NCI-H2196 treated with DMSO at 0.1 percent for 48 hours (cell line): ENCODE measurements around the gene ATP10A.

ENCODE experiments used
- DNase-seq: peaks from one replicate; lab custom pipeline; 2025; ENCODE audit not compliant: unreplicated experiment; lab: John Stamatoyannopoulos, UW

Gene ATP10A

DNA sequence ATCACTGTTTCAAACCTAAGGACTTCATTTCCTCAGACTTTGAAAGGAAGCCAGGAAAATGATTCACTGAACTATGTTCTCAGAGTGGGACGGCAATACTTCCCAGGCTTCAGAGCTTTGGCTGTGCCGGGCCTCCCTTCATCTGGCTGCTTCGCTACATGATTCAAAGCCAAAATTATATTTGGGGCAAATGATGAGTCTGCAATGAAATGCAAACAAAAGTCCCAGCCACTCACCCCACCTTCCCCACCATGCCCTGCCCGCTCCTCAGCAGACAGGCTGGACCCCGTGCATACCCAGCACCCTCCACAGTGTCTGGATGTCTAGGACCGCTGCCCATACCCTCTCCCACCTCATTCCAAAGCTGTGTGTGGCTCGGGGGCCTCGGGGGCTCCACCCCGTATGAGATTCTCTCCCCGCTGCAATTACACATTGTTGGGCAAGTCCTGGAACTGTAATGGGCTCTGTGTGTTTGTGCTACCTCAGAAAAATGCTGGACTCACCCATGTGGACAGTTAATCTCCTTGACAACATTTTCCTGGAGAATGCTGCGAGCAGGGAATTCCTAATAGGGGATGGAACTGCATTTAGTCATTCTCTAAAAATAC, 32.2 kb downstream of the ATP10A start:
- no peak for DNase-seq

DNA sequence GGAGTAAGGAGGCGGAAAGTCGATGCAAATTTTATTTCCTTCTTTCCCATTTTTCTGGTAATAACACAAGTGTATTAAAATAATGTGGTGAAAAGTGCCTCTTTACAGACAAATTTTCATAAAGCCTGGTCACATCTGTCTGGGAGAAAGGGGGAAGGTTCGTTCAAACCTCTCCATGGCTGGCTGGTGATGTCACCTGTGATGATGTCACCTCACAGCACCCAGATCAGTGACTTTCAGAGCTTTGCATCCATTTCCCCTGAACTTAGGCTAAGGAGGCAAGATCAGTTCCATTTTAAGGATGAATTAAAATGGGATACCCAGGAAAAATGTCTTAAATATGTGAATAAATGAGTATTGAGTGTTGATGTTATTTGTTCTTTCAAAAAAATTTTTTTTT, 34.1 kb downstream of the ATP10A start:
- DNase-seq, result no peak

DNA sequence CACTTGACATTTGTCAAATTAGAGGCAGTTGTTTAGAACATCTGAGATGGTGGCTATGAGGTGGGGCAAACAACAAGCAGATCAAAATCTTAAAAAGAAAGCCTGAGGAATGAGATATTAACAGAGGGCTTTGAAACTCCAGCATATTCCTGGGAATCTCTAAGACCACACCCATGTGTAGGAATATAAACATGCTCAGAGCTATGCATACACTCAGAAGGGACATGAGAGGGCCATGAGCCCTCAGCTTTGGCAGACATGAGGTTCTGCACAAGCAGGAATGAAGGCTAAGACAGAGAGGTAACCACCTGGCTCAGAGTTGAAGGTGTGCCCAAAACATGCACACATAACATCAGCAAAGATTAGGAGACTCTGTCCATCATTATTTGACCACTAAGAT, 37.9 kb downstream of the ATP10A start:
- no peak for DNase-seq

DNA sequence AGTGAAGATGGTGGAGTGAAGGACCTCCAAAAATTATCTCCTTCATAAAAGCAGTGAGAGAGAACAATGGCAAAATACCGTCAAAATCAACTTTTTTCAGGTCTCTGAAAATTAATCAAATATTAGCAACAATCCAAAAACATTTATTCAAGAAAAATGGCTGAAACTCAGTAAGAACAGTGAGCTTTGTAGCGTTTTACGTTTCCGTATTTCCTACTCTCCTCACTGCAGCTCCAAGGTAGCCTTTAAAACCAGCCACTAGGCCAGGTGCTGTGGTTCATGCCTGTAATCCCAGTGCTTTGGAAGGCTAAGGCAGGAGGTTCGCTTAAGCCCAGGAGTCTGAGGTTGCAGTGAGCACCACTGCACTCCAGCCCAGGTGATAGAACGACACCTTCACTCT, 38.5 kb downstream of the ATP10A start:
- no peak for DNase-seq

DNA sequence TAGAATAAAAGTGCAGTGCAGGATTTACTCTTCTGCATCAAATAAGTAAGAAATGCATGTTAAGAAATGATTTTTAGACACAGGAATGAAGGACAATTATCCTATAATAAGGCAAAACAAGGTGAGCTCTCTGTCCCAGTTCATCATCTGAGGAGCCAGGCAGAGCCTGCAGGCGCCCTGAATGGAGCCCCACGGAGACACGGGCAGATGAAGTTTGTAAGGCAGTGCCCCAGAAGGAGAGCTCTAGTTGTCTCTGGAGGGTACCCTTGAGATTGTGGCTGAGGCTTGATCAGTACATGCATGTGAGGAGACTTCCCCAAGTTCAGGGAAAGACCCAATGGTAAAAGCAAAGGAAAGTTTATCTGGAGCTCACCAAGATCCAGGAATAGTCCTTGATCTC, 50.3 kb downstream of the ATP10A start:
- DNase-seq, result no peak

DNA sequence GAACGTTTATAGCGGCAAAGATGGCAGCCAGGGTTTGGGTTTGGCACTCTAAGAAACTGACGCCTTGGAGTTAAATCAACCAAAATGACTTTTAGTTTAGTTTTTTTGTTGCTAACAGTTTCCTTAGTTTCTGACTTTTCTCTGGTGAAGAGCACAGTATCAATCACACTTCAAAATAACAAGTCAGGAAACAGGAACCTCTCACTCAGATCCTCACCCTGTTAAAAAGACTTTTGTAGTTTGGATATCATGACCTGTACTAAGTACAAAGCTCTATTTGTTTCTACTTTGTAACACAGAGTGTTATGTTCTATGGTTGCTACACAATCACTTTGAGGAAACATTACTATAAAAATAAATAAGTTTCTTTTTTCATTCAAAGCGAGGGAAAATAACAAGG, 51.1 kb downstream of the ATP10A start:
- no peak for DNase-seq

DNA sequence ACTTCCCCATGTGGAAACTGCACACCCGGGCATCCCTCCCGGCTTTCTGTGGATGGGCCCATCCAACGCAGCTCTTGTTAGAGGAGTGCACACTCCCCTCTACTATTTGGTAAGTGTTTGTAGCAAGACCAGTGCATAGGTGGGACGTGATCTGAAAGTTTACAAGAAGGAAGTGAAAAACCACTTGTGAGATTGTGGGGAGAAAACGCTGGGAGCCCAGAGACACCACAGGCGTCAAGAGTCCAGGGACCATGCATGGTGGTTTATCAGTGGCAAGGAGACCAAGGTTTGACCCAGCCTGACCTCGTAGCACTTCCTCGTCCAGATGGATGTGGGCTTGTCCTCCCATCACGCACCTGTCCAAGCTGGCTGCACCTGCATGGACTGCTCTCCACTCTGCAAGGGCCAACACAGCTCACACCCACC, 51.6 kb downstream of the ATP10A start:
- no peak for DNase-seq

DNA sequence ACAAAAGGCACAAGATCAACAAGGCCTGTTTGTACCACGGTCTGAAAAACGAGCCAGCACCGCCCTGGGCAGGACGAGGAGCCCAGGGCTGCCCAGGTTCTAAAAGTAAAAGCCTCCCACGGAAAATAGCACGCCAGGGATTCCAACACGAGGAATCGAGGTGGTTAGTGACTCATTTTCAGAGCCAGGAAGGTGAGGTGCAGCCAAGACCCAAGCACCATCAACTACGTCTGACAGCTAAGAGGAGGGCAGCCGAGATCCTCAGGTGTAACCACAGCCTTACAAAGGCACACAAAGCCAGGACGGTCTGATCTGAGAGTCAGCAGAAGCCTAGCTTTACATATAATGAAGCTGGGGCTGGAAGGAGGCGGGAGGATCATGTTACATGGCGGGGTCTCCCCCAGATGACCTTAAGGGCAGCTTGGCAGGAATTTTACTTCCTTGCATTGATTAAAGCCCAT, 52.5 kb downstream of the ATP10A start:
- no peak for DNase-seq

DNA sequence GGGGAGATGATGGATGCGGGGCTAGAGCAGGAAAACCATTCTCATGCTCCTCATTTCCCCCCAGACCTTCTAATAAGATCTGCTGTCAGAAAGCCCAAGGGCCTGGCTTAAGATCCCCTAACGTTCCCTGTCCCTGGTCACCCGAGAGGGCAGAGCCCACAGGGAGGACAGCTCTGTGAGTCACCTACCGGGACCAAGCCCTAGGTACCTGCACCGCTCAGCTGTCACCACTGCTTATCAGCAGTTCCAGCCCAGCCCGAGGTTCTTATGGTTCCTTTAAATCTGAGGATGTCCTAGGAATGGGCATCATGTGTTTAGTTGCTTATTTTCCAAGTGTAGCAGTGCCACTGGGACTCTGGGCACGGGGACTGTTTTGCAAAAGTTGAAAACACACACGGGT, 53.0 kb downstream of the ATP10A start:
- DNase-seq, result no peak

DNA sequence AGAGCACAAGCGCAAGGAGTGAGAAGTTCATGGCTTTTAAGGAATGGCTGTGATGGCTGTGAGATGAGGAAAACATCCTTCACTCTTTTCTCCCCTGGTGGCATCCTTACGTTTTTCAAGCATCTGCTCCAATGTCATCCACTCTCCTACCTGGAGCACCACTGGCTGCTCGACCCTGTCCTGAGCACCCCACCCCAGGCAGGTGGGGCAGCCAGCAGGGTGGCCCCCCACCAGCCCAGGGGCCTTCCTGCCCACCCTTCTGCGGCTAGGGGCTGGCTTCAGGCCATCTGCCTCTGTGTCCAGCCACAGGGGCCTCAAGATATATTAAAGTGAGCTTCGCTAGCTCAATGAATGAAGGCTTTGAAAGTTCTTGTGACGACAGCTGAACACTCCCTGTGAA, 56.1 kb downstream of the ATP10A start:
- DNase-seq, result no peak

DNA sequence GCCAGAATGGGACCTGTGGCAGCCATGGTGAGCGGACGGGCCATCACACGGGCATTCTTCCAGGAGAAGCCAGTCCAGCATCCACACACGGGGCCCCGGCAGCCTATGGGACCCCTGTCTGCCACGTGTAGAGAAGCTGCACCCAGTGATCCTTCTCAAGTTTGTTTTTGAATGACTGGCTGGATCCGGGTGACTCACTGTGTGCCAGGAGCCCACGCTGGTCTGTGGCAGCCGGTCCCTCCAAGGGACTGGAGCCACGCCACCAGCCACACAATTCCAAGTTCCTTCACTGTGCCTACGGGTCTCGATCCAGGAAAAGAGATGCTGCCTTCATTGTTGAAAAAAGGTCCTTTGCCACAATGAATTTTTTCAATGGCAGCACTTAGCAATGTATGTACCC, 58.1 kb downstream of the ATP10A start:
- no peak for DNase-seq

DNA sequence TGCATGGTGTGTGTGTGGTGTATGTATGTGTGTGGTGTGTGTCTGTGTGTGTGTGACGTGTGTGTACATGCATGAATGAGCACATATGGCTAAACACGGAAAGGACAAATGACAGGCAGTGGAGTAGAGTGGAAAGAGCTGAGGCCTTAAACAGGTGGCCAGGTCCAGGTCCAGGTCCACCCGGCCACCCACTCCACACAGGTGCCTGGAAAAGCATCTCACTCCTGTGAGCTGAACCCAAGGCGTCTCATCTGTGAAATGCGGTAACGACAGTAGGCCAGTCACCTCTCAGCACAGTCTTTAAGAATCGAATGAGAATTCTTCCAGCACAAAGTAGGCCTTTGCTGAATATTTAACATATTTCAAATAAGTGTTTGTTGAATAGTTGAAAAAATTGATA, 58.7 kb downstream of the ATP10A start:
- DNase-seq, result no peak

DNA sequence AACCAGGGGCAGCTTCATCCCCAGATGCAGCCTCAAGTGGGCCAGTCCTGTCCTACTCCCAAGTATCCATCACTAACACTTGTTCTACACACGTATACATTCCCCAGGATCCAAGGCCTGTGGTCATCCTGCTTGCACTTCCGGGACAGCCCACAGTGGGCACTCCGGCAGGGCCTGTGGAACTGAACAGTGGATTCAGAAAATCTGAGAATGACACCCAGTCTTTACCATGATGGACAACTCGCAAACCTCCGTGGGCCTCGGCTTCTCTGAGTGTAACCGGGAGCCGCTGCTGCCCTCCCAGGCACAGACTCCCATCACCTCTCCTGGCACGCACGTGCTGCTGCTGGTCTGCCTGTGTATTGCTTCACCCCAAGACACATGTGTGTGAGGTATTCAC, 59.6 kb downstream of the ATP10A start:
- DNase-seq, result no peak

DNA sequence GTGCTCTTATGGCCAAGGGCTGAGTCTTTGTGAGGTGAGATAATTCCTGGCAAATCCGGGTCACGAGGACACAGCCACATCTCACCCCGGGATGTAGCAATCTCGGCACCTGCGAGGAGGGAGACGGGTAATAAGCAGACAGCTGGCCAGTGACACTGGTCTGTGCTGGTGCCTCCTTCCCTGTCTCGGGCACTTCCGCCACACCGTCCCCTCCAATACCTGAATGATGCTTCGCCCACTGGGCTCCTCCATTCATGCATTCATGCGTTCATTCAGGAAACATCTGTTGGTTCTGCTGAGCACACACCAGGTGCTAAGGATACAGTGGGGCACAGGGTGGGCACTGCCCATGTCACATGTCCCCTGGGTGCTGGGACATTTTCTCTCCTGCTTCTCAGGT, 60.1 kb downstream of the ATP10A start:
- DNase-seq, result no peak

DNA sequence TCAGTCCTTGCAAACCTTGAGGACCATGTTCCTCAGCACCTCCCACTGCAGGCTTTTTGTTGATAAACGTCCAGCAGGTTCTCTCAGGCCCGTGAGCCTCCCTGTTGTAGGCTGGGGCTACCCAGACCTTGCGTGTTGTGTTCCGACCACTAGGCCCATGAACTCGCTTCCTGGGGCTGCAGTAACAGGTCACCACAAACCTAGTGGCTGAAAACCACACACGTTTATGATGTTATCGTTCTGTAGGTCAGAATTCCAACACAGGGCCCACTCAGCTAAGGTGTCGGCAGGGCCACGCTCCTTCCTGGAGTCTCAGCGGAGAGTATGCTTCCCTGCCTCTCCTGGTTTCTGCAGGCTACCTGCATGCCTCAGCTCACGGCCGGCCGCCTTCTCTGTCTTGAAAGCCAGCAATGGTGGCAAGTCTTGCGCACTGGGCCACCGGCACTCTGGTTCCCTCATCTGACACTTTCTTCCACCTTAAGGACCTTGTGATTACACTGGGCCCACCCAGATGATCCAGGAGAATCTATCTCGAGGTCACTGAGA, 60.8 kb downstream of the ATP10A start:
- DNase-seq, result no peak

DNA sequence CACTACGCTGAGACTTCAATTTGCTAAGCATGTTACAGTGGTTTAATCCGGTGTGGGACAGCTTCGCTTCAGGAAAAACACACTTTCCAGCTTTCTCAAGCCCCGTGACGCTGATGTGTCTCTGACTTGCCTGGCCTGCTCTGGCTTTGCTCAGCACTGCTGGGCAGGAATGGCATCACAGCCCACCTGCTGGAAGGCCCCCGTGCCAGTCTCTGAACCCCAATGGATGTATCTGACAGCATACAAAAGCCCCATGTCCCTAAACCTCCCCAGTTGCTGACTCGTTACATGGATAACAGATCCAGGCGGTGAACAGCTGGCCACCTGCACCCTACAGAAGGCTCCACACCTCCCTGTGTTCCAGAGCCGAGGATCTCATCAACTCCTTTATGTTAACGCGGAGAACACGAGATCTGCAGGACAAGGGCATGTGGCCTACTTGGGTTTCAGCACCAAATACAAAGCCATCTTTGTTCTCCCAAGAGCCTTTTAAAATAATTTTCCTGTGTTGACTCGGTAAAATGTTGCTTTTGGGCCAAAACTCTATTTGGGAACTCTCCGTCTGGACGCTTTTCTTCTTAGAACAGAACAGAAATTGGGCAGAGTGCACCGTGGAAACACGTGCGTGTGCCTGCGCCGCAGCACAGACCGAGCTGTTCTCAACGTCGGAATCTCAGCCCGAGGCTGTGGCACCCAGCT, 61.4 kb downstream of the ATP10A start:
- DNase-seq, result no peak

DNA sequence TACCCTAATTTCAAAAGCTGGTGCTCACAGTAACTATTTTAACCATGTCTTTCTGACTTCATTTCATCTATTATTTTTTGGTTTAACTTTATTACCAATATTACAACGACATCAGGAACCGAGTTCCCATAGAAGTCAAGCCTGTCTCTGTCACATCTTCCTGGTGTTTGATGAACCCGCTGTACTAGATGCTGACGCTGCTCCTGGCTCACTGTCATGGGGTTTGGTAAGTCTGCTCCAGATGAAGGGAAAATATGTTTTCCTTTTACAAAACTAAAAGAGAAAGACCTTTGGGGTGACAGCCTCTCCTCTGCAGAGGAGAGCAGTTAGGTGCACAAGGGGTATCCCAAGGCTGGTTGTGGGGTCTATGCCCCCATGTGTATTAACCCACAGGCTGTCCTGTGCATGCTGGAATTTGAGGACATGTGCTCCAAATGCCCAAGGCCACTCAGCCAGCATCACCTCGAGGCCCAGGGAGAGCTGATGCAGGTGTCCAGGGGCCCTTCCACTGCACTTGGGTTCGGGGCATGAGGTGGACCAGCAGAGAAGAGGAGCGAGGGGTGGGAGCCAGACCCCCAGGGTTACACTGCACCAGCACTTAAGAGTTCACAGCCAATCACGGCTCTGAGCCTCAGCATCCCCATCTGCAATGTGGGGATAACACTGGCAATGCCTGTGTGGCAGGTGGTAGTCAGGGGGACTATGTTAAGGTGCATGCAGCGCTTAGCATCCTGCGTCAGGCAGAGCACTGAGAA, 62.2 kb downstream of the ATP10A start:
- no peak for DNase-seq

DNA sequence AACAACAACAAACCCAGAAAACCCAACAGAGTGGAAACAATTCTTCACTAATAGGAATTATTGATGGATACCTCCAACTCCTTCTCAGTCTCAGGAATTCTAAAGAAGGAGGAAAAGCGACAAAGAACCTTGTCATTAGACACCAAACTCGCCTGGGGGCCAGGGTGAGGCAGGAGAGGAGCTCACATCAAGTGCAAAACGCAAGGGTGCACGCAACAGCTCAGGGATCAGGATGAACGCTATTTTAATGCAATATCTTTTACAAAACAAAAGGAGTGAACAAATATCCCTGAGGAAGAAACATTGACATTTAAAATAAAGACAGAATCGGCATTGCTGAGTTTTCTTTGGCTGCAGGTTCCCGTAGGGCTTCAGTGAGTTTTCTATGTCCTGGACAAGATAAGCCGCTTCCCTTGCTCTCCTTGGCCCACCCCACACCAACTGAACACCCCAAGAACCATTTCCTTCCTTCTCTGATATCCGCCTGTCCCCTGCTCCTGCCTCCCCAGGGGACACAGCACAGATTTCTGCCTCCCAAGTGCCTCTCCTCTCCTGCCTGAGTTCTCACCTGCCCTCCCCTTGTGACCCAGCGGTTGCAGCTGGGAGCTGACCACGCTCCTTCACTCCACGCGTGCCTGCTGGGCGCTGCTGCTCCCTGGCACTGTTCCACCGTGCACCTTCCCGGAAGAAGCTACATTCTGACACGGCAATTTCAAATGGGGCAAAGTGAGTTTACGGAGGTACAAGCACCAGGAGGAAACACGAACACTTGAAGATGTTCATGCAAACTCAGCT, 63.0 kb downstream of the ATP10A start:
- DNase-seq, result no peak

DNA sequence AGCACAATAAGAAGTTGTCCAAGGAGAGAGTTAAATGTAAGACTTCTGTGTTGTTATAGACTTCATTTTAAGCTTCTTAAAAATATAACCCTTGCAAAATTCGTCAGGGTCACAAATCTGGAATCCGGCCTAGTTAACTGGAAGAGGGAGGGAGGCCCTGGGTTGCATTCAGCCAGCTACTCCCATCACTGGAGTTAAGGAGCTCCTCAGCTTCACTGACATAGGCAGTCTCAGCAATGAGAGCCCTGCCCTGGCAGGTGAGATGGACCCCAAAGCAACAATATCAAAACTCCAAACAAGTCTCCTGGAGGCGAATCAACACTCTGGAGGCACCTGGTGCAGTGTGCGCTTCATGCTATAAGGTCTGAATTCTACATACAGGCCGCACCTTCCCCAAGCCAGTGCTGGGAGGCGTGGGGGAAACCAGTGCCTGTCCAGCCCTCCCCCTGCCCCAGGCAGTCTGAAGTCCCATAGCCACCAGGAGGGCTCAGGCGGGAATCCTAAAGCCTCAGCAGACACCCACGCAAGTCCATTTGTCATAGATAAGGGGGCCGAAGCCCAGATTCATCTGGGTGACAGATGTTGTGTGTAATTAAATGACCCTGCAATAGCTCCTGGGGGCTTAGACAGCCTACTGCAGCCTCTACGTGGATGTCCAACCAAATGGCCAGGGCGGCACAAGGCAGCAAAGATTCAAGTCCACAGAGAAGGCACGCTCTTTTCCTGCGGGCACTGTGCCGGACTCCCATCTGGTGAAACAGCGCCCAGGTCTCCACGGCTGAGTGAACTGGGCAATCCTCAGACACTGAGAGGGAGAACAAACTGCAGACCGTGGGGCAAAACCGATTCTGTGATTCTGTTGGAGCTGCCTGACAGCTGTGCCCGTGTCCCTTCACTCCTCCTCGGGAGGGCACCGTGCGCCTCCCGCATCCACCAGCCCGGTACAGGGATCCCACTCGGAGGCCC, 64.9 kb downstream of the ATP10A start:
- no peak for DNase-seq

DNA sequence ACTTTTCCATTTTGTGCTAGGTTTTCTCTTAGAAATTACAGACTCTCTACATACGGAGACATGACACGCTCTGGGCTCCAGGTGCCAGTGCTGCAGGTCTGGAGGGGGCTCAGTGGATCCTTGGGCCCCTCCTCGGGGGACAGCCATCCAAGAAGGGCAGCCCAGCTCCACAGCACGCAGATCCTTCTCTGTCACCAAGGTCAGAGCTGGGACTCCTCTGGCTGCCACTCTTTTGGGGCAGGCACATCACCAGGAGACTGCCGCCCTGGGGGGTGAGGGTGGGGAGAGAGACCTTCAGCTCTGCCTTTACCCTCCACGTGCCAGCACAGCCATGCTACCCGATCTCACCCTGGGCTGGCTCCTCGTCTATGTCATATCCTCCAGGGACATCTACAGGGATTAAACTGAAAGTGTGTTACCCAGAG, 65.6 kb downstream of the ATP10A start:
- DNase-seq, result no peak
